HCT116 (cell line): ENCODE measurements around the gene PIEZO2. TPM values are rescaled to one million over a fixed set of nuclear protein-coding genes. Genes with fewer than 3 reads are reported as not detected.

ENCODE experiments used
- ATAC-seq: fragments of 200-7000 bp; cut with Tn5 transposase; 2 replicates; pipeline ENCODE4 v1.9.1; 2020; ENCODE audit warnings: mild to moderate bottlenecking, moderate library complexity
- BruUV-seq: library from RNA; stranded (reverse); fragments of 400-500 nt; replicated peaks from 2 replicates; lab custom pipeline; 2021; lab: Mats Ljungman, UMichigan
- CTCF ChIA-PET: fragments of 300-600 bp; sonication (Branson Sonifier 250); formaldehyde crosslinking; loops from one replicate; lab custom pipeline; 2021; ENCODE audit warnings: antibody characterized with exemption; lab: Charles Lee
- POLR2A ChIA-PET: fragments of 300-600, 350-600 bp; sonication (Branson Sonifier 250); formaldehyde crosslinking; loops from one replicate; lab custom pipeline; 2021; ENCODE audit warnings: antibody characterized with exemption; lab: Charles Lee
- RAD21 ChIA-PET, 2 experiments: fragments of 300-600 bp; sonication (Branson Sonifier 250); formaldehyde crosslinking; loops; one replicate each; lab custom pipeline; 2023; ENCODE audit warnings: low total read pairs in 2 of 2; ENCODE audit not compliant: uncharacterized antibody in 2 of 2, unreplicated experiment in 2 of 2, low non-redundant PET in 1 of 2; lab: Charles Lee
- DNase-seq: peaks from one replicate; pipeline ENCODE4 v3.0.0-alpha.2; 2010; ENCODE audit warnings: low read depth, low spot score
- H2AFZ ChIP-seq: fragments of 200-600 bp; shearing (Covaris generic), sonication (generic); 2 replicates; pipeline ENCODE4 v1.6.1; 2017; ENCODE audit warnings: low read depth, mixed run types, mixed read lengths, antibody characterized with exemption, low read length; ENCODE audit not compliant: poor library complexity, severe bottlenecking
- H3K27ac ChIP-seq: 2 replicates; pipeline ENCODE4 v1.5.1; 2012; ENCODE audit warnings: low read depth, low read length
- H3K27me3 ChIP-seq: fragments of 200-600 bp; sonication (generic); 2 replicates; pipeline ENCODE4 v1.6.1; 2016; ENCODE audit warnings: mixed run types, low read length, mixed read lengths; ENCODE audit not compliant: insufficient read depth
- H3K36me3 ChIP-seq, 2 experiments: fragments of 200-500 bp in 1 of 2; fragments of 200-600 bp in 1 of 2; sonication (Bioruptor generic) in 1 of 2; sonication (generic) in 1 of 2; 2 replicates each; pipeline versions ENCODE4 v1.5.1 to v1.6.1; 2014 to 2016; ENCODE audit warnings: low read length in 2 of 2, inconsistent platforms in 1 of 2, mixed read lengths in 1 of 2, mixed run types in 1 of 2; ENCODE audit not compliant: insufficient read depth in 2 of 2, control insufficient read depth in 1 of 2
- H3K4me1 ChIP-seq, 2 experiments: fragments of 200-600 bp in 1 of 2; sonication (generic) in 1 of 2; 2 replicates each; pipeline versions ENCODE4 v1.5.1 to v1.6.1; 2012 to 2017; ENCODE audit warnings: low read length in 2 of 2, inconsistent platforms in 1 of 2, mild to moderate bottlenecking in 1 of 2, mixed read lengths in 1 of 2, mixed run types in 1 of 2, moderate library complexity in 1 of 2; ENCODE audit not compliant: insufficient read depth in 2 of 2, control insufficient read depth in 1 of 2
- H3K4me2 ChIP-seq: fragments of 200-600 bp; sonication (generic); 2 replicates; pipeline ENCODE4 v1.6.1; 2017; ENCODE audit warnings: mixed run types, low read length, mixed read lengths
- H3K4me3 ChIP-seq, 2 experiments: fragments of 200-600 bp in 1 of 2; sonication (generic) in 1 of 2; replicated peaks in 1 of 2; 2 replicates each; pipeline ENCODE4 v1.5.1; 2011 to 2016; ENCODE audit warnings: low read length in 2 of 2, control low read depth in 1 of 2, low read depth in 1 of 2, mild to moderate bottlenecking in 1 of 2, mixed read lengths in 1 of 2, mixed run types in 1 of 2
- H3K79me2 ChIP-seq: fragments of 200-600 bp; sonication (generic); 2 replicates; pipeline ENCODE4 v1.6.1; 2017; ENCODE audit warnings: mild to moderate bottlenecking, mixed run types, low read length, moderate library complexity, mixed read lengths; ENCODE audit not compliant: insufficient read depth
- H3K9ac ChIP-seq: fragments of 200-600 bp; sonication (generic); 2 replicates; pipeline ENCODE4 v1.6.1; 2016; ENCODE audit warnings: low read length, mixed read lengths
- H3K9me2 ChIP-seq: fragments of 200-600 bp; sonication (generic), shearing (Covaris generic); 2 replicates; pipeline ENCODE4 v1.6.1; 2017; ENCODE audit warnings: mixed run types, mild to moderate bottlenecking, moderate library complexity; ENCODE audit not compliant: insufficient read depth
- H3K9me3 ChIP-seq, 2 experiments: fragments of 200-500 bp in 1 of 2; fragments of 200-600 bp in 1 of 2; sonication (Bioruptor generic) in 1 of 2; sonication (generic) in 1 of 2; 2 replicates each; pipeline ENCODE4 v1.6.1; 2014 to 2017; ENCODE audit warnings: low read length in 2 of 2, mixed read lengths in 2 of 2, inconsistent platforms in 1 of 2, low read depth in 1 of 2, mild to moderate bottlenecking in 1 of 2, mixed run types in 1 of 2, moderate library complexity in 1 of 2; ENCODE audit not compliant: control insufficient read depth in 1 of 2, insufficient read depth in 1 of 2
- H4K20me1 ChIP-seq: fragments of 200-600 bp; sonication (generic), shearing (Covaris generic); 2 replicates; pipeline ENCODE4 v1.6.1; 2017; ENCODE audit warnings: mixed run types, mild to moderate bottlenecking, moderate library complexity; ENCODE audit not compliant: insufficient read depth
- CBX3 ChIP-seq: IDR thresholded peaks from 2 replicates; pipeline ENCODE4 v1.6.1; 2012; ENCODE audit warnings: low read depth
- ELF1 ChIP-seq: IDR thresholded peaks from 2 replicates; pipeline ENCODE4 v1.6.1; 2012; ENCODE audit warnings: low read depth, borderline replicate concordance
- EZH2 ChIP-seq: fragments of 200-600 bp; sonication (generic); IDR thresholded peaks from 2 replicates; pipeline ENCODE4 v1.6.1; 2017; ENCODE audit warnings: antibody characterized with exemption, mixed run types
- FOSL1 ChIP-seq: IDR thresholded peaks from 2 replicates; pipeline ENCODE4 v1.6.1; 2012; ENCODE audit warnings: low read depth
- RAD21 ChIP-seq: IDR thresholded peaks from 2 replicates; pipeline ENCODE4 v1.6.1; 2012; ENCODE audit warnings: low read depth, mild to moderate bottlenecking
- TCF7L2 ChIP-seq: IDR thresholded peaks from 2 replicates; pipeline ENCODE4 v1.7.0; 2011; ENCODE audit warnings: borderline replicate concordance, inconsistent platforms; ENCODE audit not compliant: insufficient read depth, insufficient read length; ENCODE audit errors: extremely low read depth
- YY1 ChIP-seq: IDR thresholded peaks from 2 replicates; pipeline ENCODE4 v1.6.1; 2011; ENCODE audit warnings: low read length, low read depth, moderate library complexity, mild to moderate bottlenecking; ENCODE audit not compliant: insufficient replicate concordance; ENCODE audit errors: extremely low read depth
- intact Hi-C: fragments of 100-400 bp; cut with micrococcal nuclease; formaldehyde crosslinking; loops from 2 replicates; pipeline ENCODE4 v1.10.0; 2022
- total RNA-seq: library from RNA; stranded (reverse); gene quantifications from one replicate; pipeline ENCODE4 v1.2.1, GENCODE V29; 2021; ENCODE audit not compliant: unreplicated experiment
- TF ChIP-seq, protein P1 (sequence below): IDR thresholded peaks from 2 replicates; pipeline ENCODE4 v1.6.1; 2012
- TF ChIP-seq, protein P2 (sequence below): IDR thresholded peaks from 2 replicates; pipeline ENCODE4 v1.6.1; 2012; ENCODE audit warnings: low read depth
- TF ChIP-seq, protein P3 (sequence below), 3 experiments: fragments of 200-600 bp in 1 of 3; sonication (generic) in 1 of 3; IDR thresholded peaks in 2 of 3; conservative IDR thresholded peaks in 1 of 3; 2 replicates each; pipeline ENCODE4 v1.5.1; 2012 to 2017; ENCODE audit warnings: low read depth in 2 of 3, low read length in 2 of 3, antibody characterized with exemption in 1 of 3, borderline replicate concordance in 1 of 3, control low read depth in 1 of 3, mild to moderate bottlenecking in 1 of 3, mixed read lengths in 1 of 3, mixed run types in 1 of 3, moderate library complexity in 1 of 3; ENCODE audit not compliant: insufficient read depth in 1 of 3

PIEZO2 gene
- total RNA-seq, 1 experiment from 2014 or later = 0.34 TPM

DNA sequence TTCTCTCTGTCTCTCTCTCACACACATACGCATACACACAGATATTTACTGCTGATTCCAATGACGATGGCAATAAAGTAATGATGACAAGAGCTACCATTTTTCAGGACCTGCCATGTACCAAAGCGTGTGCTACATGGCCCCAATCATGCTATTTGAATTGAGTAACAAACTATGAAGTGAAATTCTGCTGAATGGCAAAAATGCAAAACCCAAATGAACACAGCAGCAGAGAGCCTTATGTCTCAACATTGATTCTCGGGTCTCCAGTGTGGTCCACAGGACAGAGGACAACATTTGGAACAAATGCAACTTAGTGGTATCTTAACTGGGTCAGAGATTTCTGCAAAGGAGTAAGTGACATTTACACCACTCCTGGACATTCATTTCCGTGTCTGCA lies 117.4 kb downstream of the PIEZO2 start:
- TF ChIP-seq CBX3 (no peak), ELF1 (no peak), RAD21 (no peak), FOSL1 (no peak), TCF7L2 (no peak), EZH2 (no peak), YY1 (no peak)
- TF ChIP-seq, protein P1, sequence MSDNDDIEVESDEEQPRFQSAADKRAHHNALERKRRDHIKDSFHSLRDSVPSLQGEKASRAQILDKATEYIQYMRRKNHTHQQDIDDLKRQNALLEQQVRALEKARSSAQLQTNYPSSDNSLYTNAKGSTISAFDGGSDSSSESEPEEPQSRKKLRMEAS = no peak
- TF ChIP-seq, protein P2, sequence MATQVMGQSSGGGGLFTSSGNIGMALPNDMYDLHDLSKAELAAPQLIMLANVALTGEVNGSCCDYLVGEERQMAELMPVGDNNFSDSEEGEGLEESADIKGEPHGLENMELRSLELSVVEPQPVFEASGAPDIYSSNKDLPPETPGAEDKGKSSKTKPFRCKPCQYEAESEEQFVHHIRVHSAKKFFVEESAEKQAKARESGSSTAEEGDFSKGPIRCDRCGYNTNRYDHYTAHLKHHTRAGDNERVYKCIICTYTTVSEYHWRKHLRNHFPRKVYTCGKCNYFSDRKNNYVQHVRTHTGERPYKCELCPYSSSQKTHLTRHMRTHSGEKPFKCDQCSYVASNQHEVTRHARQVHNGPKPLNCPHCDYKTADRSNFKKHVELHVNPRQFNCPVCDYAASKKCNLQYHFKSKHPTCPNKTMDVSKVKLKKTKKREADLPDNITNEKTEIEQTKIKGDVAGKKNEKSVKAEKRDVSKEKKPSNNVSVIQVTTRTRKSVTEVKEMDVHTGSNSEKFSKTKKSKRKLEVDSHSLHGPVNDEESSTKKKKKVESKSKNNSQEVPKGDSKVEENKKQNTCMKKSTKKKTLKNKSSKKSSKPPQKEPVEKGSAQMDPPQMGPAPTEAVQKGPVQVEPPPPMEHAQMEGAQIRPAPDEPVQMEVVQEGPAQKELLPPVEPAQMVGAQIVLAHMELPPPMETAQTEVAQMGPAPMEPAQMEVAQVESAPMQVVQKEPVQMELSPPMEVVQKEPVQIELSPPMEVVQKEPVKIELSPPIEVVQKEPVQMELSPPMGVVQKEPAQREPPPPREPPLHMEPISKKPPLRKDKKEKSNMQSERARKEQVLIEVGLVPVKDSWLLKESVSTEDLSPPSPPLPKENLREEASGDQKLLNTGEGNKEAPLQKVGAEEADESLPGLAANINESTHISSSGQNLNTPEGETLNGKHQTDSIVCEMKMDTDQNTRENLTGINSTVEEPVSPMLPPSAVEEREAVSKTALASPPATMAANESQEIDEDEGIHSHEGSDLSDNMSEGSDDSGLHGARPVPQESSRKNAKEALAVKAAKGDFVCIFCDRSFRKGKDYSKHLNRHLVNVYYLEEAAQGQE = no peak
- TF ChIP-seq, protein P3, sequence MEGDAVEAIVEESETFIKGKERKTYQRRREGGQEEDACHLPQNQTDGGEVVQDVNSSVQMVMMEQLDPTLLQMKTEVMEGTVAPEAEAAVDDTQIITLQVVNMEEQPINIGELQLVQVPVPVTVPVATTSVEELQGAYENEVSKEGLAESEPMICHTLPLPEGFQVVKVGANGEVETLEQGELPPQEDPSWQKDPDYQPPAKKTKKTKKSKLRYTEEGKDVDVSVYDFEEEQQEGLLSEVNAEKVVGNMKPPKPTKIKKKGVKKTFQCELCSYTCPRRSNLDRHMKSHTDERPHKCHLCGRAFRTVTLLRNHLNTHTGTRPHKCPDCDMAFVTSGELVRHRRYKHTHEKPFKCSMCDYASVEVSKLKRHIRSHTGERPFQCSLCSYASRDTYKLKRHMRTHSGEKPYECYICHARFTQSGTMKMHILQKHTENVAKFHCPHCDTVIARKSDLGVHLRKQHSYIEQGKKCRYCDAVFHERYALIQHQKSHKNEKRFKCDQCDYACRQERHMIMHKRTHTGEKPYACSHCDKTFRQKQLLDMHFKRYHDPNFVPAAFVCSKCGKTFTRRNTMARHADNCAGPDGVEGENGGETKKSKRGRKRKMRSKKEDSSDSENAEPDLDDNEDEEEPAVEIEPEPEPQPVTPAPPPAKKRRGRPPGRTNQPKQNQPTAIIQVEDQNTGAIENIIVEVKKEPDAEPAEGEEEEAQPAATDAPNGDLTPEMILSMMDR (IDR thresholded peaks at IDR 0.05 in 2 of 3, conservative IDR thresholded peaks at IDR 0.05 in 1 of 3; ENCODE audit: borderline replicate concordance in 1 of 3, insufficient read depth in 1 of 3, low read depth in 2 of 3, low read length in 2 of 3) = no peak
- Histone ChIP-seq H3K4me3 (no peak overlapping the region), H4K20me1 (no peaks in the 10 kb centered on the region), H3K27ac (no peak overlapping the region), H3K9ac (no peak overlapping the region), H3K9me2 (no peaks in the 10 kb centered on the region), H3K36me3 (no peaks in the 10 kb centered on the region), H3K9me3 (no peaks in the 10 kb centered on the region), H3K27me3 (peaks cover 13% of the 10 kb centered on the region; the same call in 1 of the 2 replicates), H3K4me1 (no peaks in the 10 kb centered on the region), H2AFZ (no peak overlapping the region), H3K4me2 (no peak overlapping the region), H3K79me2 (no peaks in the 10 kb centered on the region)
- ChIA-PET RAD21 (no interaction called here), POLR2A (no interaction called here), CTCF (no interaction called here)
- BruUV-seq = no TSS peak
- ATAC-seq = no peak
- intact Hi-C loops = no loop called here
- no peak for DNase-seq
